ENCODE results near the gene IDUA. TPM values are rescaled to one million over a fixed set of nuclear protein-coding genes. Genes with fewer than 3 reads are reported as not detected.
A peak's percentile ranks its signal among the peaks of the same experiment; 100 is the strongest.

The IDUA gene
- polyA plus RNA-seq, 3 donors, result 6.4 to 64.4 (median 8.5) TPM

DNA sequence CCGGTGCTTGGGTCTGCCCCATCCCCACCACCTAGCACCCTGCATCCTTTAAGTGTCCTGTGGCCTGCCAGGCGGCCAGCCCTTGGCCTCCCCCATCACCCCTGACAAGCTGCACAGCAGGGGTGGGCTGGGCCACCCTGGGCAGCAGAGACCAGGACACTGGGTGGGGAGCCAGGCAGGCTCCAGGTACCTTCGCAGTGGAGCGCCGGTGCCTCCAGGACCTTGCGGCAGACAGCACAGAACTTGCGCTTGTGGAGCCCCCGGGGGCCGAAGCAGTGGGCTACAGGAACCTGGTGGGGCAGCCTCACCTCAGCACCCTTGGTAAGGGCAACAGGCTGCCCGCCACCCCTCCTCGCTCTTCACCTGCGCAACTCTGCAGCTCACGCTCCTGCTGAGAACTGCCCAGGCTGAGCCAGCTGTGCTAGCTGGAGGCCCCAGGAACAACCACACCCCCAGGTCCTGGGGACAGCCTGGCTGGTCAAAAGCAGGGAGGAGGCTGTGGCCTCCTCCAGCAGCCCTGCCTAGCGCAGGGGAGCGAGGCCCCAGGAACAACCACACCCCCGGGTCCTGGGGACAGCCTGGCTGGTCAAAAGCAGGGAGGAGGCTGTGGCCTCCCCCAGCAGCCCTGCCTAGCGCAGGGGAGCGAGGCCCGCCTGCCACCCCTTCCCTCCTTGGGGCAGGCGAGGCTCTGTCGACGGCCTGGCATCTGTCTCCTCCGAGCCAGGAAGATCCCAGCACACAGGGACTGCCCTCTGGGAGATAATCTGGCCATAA is 18.0 kb upstream of the IDUA start:
- Mint-ChIP-seq H3K4me1 (peaks cover 13% of the 10 kb centered on the region), H3K36me3 (peaks cover 14 to 17% of the 10 kb centered on the region in 2 donors), H3K9me3 (peaks cover 0 to 2% (median 0%) of the 10 kb centered on the region in 7 donors), H3K4me3 (no peak overlapping the region), H3K27me3 (ENCODE audit: low read depth in 3 of 3) (peaks cover 4 to 12% (median 9%) of the 10 kb centered on the region in 3 donors), H3K27ac (no peak overlapping the region)
- TF ChIP-seq CTCF (IDR thresholded peaks at IDR 0.05), result no peak
- peaks cover 0 to 24% of the 10 kb centered on the region in 2 donors for H3K27me3 ChIP-seq (ENCODE audit: control insufficient read depth in 2 of 2, insufficient read depth in 2 of 2, low read length in 2 of 2)
- intact Hi-C loops (cut with micrococcal nuclease), result no loop called here
- H2AFZ ChIP-seq (ENCODE audit: insufficient read depth, low read depth, low read length, poor library complexity, severe bottlenecking), result no peak overlapping the region
- WGBS (ENCODE audit: insufficient coverage), result 96% methylated on average over 21 of the region's 23 CpGs
- H3K79me2 ChIP-seq (ENCODE audit: insufficient read depth, low read length), result peaks cover 18% of the 10 kb centered on the region
- H3K36me3 ChIP-seq (replicated peaks in 1 of 2; ENCODE audit: control insufficient read depth in 1 of 2, insufficient read depth in 2 of 2, low read length in 2 of 2), result peaks cover 11 to 39% of the 10 kb centered on the region in 2 donors
- H3K4me1 ChIP-seq (ENCODE audit: control insufficient read depth in 1 of 2, insufficient read depth in 2 of 2, low read length in 2 of 2), result peaks cover 20 to 32% of the 10 kb centered on the region in 2 donors
- H4K20me1 ChIP-seq (ENCODE audit: insufficient read depth, low read length), result peaks cover 49% of the 10 kb centered on the region
- no peak overlapping the region for H3K9ac ChIP-seq (ENCODE audit: insufficient read depth, low read length, poor library complexity, severe bottlenecking)
- no peak overlapping the region for H3K4me3 ChIP-seq (replicated peaks in 1 of 3; ENCODE audit: low read depth in 2 of 3, low read length in 3 of 3)
- H3K9me3 ChIP-seq (replicated peaks in 1 of 2; ENCODE audit: control insufficient read depth in 1 of 2, insufficient read depth in 1 of 2, low read length in 2 of 2), result no peaks in the 10 kb centered on the region
- no peak overlapping the region for H3K4me2 ChIP-seq (replicated peaks; ENCODE audit: extremely low read depth, low read length, poor library complexity, severe bottlenecking)
- no peak overlapping the region for H3K27ac ChIP-seq (ENCODE audit: low read depth in 1 of 2, low read length in 2 of 2)
- DNase-seq, result no peak

- DNase-seq, result peak in 1 of 3 donors; percentile 40
- H3K27ac Mint-ChIP-seq, result peak overlapping the region in 1 of 7 donors; percentile 63
- intact Hi-C loops (cut with micrococcal nuclease), result loop anchor here in 1 of 2 donors (5.0 to 10.0 kb wide), 3 partner anchors 33 to 185 kb away; no protein-coding TSS in a partner anchor
Measured at GRCh38 chr4:970046-970745, 16.6 kb upstream of the IDUA start.

More at GRCh38 chr4:970046-970745, 16.6 kb upstream of the IDUA start:
- H3K27ac ChIP-seq (ENCODE audit: low read depth in 1 of 2, low read length in 2 of 2), result no peak overlapping the region
- H3K9me3 ChIP-seq (replicated peaks in 1 of 2; ENCODE audit: control insufficient read depth in 1 of 2, insufficient read depth in 1 of 2, low read length in 2 of 2), result no peaks in the 10 kb centered on the region
- H3K9me3 Mint-ChIP-seq, result peaks cover 0 to 4% (median 2%) of the 10 kb centered on the region in 7 donors
- peaks cover 0 to 24% of the 10 kb centered on the region in 2 donors for H3K27me3 ChIP-seq (ENCODE audit: control insufficient read depth in 2 of 2, insufficient read depth in 2 of 2, low read length in 2 of 2)
- peaks cover 4 to 21% (median 10%) of the 10 kb centered on the region in 3 donors for H3K27me3 Mint-ChIP-seq (ENCODE audit: low read depth in 3 of 3)
- H3K4me1 ChIP-seq (ENCODE audit: control insufficient read depth in 1 of 2, insufficient read depth in 2 of 2, low read length in 2 of 2), result peaks cover 25 to 38% of the 10 kb centered on the region in 2 donors
- WGBS (ENCODE audit: insufficient coverage), result 96% methylated on average over 25 of the region's 25 CpGs
- no peak overlapping the region for H3K4me2 ChIP-seq (replicated peaks; ENCODE audit: extremely low read depth, low read length, poor library complexity, severe bottlenecking)
- peaks cover 11 to 14% of the 10 kb centered on the region in 2 donors for H3K36me3 Mint-ChIP-seq
- H3K79me2 ChIP-seq (ENCODE audit: insufficient read depth, low read length), result peaks cover 18% of the 10 kb centered on the region
- no peak overlapping the region for H3K9ac ChIP-seq (ENCODE audit: insufficient read depth, low read length, poor library complexity, severe bottlenecking)
- H3K4me3 Mint-ChIP-seq, result no peak overlapping the region
- no peak overlapping the region for H3K4me3 ChIP-seq (replicated peaks in 1 of 3; ENCODE audit: low read depth in 2 of 3, low read length in 3 of 3)
- H3K36me3 ChIP-seq (replicated peaks in 1 of 2; ENCODE audit: control insufficient read depth in 1 of 2, insufficient read depth in 2 of 2, low read length in 2 of 2), result peaks cover 5 to 25% of the 10 kb centered on the region in 2 donors
- H3K4me1 Mint-ChIP-seq, result peaks cover 13% of the 10 kb centered on the region
- H2AFZ ChIP-seq (ENCODE audit: insufficient read depth, low read depth, low read length, poor library complexity, severe bottlenecking), result no peak overlapping the region
- H4K20me1 ChIP-seq (ENCODE audit: insufficient read depth, low read length), result peaks cover 47% of the 10 kb centered on the region
- TF ChIP-seq CTCF (IDR thresholded peaks at IDR 0.05), result no peak
